ENCODE data around the gene PFDN6. TPM values are rescaled to one million over a fixed set of nuclear protein-coding genes. Genes with fewer than 3 reads are reported as not detected.

The PFDN6 gene
- total RNA-seq, 1 donor: 21.7 TPM

DNA sequence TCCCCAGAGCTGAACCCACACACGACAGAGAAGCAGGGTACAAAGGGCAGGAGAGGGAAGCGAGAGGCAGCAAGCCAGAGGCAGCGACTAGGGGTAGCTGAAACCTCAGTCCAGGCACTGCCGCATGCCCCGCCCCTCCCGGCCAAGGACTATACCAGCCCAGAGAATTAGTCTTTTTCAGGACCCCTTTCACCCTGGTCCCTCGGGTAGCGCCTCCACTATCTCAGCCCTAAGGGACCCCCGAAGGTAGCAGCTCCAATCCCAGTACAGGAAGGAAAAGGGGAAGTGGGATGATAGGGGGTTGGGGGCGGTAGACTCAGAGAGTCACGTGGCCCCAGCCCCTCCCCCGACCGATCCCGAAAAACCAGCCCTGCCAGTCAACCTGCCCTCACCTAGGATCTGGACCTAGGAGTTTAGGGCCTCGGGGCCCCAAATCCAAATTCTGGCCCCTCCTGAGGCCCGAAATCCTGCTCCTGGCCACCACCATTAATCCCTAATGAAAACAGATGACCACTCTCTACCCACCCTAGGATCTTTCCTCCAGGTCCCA is 8.1 kb downstream of the PFDN6 start:
- no peak for DNase-seq (ENCODE audit: low read depth)
- no peak for TF ChIP-seq CTCF (IDR thresholded peaks at IDR 0.05; ENCODE audit: insufficient read depth, low read length)
- H3K4me3 ChIP-seq (ENCODE audit: low read depth, low read length): peak overlapping the region; percentile 75

DNA sequence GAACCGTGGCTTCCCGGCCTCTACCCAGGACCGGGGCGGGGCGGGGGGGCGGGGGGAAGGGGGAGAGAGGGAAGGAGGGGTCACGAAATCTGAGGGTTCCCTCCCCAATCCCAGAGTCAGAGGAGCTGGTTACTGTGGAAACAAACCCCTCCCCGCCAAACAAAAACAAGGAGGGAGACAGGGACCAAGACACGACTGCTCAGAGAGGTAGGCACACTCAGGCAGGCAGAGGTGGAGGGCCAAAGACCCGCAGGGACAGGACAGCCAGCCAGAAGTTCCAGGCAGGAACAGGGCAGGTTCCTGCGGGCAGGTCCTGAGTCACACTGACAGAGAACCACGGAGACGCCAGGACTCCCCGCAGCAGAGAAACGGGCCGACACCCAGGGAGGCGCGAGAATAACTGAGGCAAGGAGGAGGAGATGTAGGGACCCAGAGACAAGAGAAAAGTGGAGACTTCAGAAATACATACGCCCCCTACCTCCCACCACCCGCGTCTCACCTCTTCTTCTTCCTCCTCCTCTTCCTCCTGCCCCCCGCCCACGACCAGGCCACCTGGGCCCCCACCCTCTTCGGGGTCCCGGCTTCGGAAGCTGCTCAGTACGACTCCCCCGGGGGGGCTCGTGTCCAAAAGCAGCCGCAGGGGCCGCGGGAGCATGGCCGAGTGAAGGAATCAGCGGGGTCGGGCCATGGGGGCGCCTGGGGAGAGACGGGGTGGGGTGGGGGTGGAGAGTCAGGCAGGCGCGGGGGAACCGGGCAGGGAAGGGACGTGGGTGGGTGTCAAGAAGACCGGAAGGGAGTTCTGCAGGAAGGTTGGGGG is 8.8 kb downstream of the PFDN6 start:
- H3K4me3 ChIP-seq (ENCODE audit: low read depth, low read length): peak overlapping the region; percentile 75
- TF ChIP-seq CTCF (IDR thresholded peaks at IDR 0.05; ENCODE audit: insufficient read depth, low read length): no peak
- peak; percentile 79 for DNase-seq (ENCODE audit: low read depth)

- H3K4me3 ChIP-seq (ENCODE audit: low read depth, low read length): peak within 1 kb of the TSS; percentile 75
- DNase-seq (ENCODE audit: low read depth): peak; percentile 45
- no peak for TF ChIP-seq CTCF (IDR thresholded peaks at IDR 0.05; ENCODE audit: insufficient read depth, low read length)
These were observed 9.4 kb downstream of the PFDN6 start, which contains the start of gene RGL2 for GRCh38 chr6:33298773-33299236. RGL2 (minus strand) TSS chr6:33298942; CDS start chr6:33298610, 332 bp downstream.

DNA sequence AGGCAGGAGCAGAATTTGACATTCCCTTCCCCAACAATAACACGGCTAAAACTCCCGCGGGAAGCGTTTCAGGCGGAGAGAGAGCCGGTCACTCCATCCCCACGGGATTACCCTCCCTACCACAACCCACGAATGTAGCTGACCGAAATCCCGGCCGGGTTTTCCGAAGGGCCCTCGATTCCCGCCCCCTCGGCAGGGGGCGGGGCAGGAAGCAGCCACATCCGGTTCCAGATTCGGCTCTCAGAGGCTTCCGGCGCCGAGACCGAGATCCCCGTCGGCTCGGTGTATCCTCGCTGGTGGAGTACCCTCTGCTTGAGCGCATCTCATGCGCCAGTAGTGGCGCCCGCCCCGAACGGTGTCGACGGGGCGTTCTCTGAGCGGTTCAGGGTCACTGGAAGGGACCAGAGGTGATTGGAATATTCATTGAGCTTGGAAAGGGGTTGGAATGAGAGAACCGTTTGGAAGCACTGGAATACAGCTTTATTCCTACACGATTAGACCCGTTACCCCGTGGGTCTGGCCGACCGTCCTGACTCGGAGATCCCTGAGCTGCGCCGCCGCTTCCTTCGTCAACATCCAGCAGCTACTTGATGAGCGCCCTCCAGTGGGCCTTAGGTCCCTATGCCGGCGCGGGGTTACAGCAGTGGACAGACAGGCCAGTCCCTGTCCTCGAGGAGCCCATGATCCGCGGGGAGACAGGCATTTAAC is 10.0 kb downstream of the PFDN6 start:
- peak; percentile 83 for TF ChIP-seq CTCF (IDR thresholded peaks at IDR 0.05; ENCODE audit: insufficient read depth, low read length)
- H3K4me3 ChIP-seq (ENCODE audit: low read depth, low read length): peak overlapping the region; percentile 75
- peak; percentile 91 for DNase-seq (ENCODE audit: low read depth)

DNA sequence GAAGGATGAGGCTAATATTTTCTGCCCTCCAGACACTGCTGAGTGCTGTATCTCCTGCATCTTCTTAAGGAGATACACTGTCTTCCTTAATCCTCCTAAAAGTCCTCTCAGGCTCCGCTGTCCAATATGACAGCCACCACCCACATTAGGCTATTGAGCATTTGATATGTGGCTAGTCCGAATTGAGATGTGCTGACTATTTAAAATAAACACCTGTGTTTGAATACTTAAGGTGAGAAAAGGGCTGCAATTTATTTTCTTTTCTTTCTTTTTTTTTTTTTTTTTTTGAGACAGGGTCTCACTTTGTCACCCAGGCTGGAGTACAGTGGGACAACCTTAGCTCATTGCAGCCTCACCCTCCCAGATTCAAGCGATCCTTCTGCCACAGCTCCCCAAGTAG is 12.5 kb downstream of the PFDN6 start:
- no peak for TF ChIP-seq CTCF (IDR thresholded peaks at IDR 0.05; ENCODE audit: insufficient read depth, low read length)
- H3K4me3 ChIP-seq (ENCODE audit: low read depth, low read length): no peak overlapping the region
- DNase-seq (ENCODE audit: low read depth): no peak

DNA sequence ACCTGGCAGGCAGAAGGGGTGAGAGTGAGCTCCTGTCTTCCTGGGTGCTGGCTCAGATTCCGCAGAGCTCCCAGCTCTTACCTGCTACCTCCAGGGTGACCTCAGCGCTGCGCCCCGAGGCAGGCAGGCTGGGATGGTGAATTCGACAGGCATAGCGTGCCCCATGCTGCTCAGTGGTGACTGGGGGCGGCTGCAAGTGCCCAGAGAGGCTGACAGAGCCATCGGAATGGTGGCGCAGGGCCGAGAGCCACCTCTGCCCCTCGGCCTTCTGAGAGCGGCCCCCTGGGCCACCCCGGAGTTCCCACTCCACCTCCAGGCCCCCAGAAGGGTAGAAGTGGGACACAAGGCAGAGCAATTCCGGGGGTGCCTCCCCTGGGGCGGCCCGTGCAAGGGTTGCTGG is 14.8 kb downstream of the PFDN6 start:
- no peak for TF ChIP-seq CTCF (IDR thresholded peaks at IDR 0.05; ENCODE audit: insufficient read depth, low read length)
- H3K4me3 ChIP-seq (ENCODE audit: low read depth, low read length): no peak overlapping the region
- DNase-seq (ENCODE audit: low read depth): no peak

Data from fibroblast of the aortic adventitia (primary cell).